Activated B cell treated with CpG ODN at 0.5 μM for 24 hours (primary cell): ENCODE data around the gene RAB4B. TPM values are rescaled to one million over a fixed set of nuclear protein-coding genes. Genes with fewer than 3 reads are reported as not detected.
"Not testable (repeated sequence)": the region's sequence is repeated elsewhere in the genome, so short reads cannot be mapped to it uniquely, and the experiment has no call there.

Experiments
- ATAC-seq: fragments of 200-7000 bp; cut with Tn5 transposase; one replicate; pipeline ENCODE4 v1.10.0; 2021; ENCODE audit warnings: low read depth, mild to moderate bottlenecking, moderate library complexity
- CTCF ChIA-PET: fragments of 350-600 bp; sonication (Branson Sonifier 250); formaldehyde crosslinking; loops from one replicate; lab custom pipeline; 2021; ENCODE audit warnings: antibody characterized with exemption; lab: Charles Lee
- POLR2A ChIA-PET: fragments of 350-600 bp; sonication (Branson Sonifier 250); formaldehyde crosslinking; loops from one replicate; lab custom pipeline; 2021; ENCODE audit warnings: antibody characterized with exemption; lab: Charles Lee
- DNase-seq: peaks from one replicate; pipeline ENCODE4 v3.0.0; 2022
- H3K27ac Mint-ChIP-seq: one replicate; pipeline ENCODE4 v1.8.0; 2020; ENCODE audit warnings: mixed read lengths
- H3K27me3 Mint-ChIP-seq: one replicate; pipeline ENCODE4 v1.8.0; 2021; ENCODE audit warnings: mixed read lengths
- H3K36me3 Mint-ChIP-seq: one replicate; pipeline ENCODE4 v1.8.0; 2021; ENCODE audit warnings: low read depth, mixed read lengths
- H3K4me1 Mint-ChIP-seq: one replicate; pipeline ENCODE4 v1.8.0; 2021; ENCODE audit warnings: mixed read lengths
- H3K4me3 Mint-ChIP-seq: one replicate; pipeline ENCODE4 v1.8.0; 2020; ENCODE audit warnings: mild to moderate bottlenecking, mixed read lengths
- H3K9me3 Mint-ChIP-seq: one replicate; pipeline ENCODE4 v1.8.0; 2020; ENCODE audit warnings: mixed read lengths
- intact Hi-C: fragments of 100-400 bp; cut with micrococcal nuclease; formaldehyde crosslinking; loops from one replicate; pipeline ENCODE4 v1.15.1; 2024
- total RNA-seq: library from RNA; stranded (reverse); gene quantifications from 2 replicates; pipeline ENCODE4 v1.2.3, GENCODE V29; 2022
- TF ChIP-seq, protein P1 (sequence below): fragments of 200-600 bp; IDR thresholded peaks from one replicate; pipeline ENCODE4 v1.8.0; 2022; ENCODE audit warnings: antibody characterized with exemption, mild to moderate bottlenecking

RAB4B gene, protein sequence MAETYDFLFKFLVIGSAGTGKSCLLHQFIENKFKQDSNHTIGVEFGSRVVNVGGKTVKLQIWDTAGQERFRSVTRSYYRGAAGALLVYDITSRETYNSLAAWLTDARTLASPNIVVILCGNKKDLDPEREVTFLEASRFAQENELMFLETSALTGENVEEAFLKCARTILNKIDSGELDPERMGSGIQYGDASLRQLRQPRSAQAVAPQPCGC
- total RNA-seq = 90.6 and 98.1 TPM in 2 replicates

GRCh38 chr19:40777937-40778705 lies at the start of gene RAB4B:
RAB4B (plus strand) TSS chr19:40778247; CDS start chr19:40778376, 129 bp downstream.
- Mint-ChIP-seq H3K27me3 (no peaks in the 10 kb centered on the region), H3K4me1 (peaks cover 73% of the 10 kb centered on the region), H3K27ac (peak within 1 kb of the TSS; percentile 99), H3K36me3 (peaks cover 42% of the 10 kb centered on the region), H3K4me3 (peak within 1 kb of the TSS; percentile 98), H3K9me3 (no peaks in the 10 kb centered on the region)
- DNase-seq = peak; percentile 100
- intact Hi-C loops = loop anchor here (1.0 to 10.0 kb wide), 11 partner anchors 20 to 1177 kb away; partner anchors contain the start of genes ACTMAP, AKT2, NUMBL and RABAC1
- POLR2A ChIA-PET = interaction anchor here (0.6 to 6.7 kb wide), 50 partner anchors 10 to 1619 kb away, joined by 3 to 351 read pairs (median 6); partner anchors contain the start of genes ACTMAP, AKT2, B9D2 and C19orf47
- TF ChIP-seq, protein P1, sequence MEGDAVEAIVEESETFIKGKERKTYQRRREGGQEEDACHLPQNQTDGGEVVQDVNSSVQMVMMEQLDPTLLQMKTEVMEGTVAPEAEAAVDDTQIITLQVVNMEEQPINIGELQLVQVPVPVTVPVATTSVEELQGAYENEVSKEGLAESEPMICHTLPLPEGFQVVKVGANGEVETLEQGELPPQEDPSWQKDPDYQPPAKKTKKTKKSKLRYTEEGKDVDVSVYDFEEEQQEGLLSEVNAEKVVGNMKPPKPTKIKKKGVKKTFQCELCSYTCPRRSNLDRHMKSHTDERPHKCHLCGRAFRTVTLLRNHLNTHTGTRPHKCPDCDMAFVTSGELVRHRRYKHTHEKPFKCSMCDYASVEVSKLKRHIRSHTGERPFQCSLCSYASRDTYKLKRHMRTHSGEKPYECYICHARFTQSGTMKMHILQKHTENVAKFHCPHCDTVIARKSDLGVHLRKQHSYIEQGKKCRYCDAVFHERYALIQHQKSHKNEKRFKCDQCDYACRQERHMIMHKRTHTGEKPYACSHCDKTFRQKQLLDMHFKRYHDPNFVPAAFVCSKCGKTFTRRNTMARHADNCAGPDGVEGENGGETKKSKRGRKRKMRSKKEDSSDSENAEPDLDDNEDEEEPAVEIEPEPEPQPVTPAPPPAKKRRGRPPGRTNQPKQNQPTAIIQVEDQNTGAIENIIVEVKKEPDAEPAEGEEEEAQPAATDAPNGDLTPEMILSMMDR = no peak
- CTCF ChIA-PET = interaction anchor here (0.5 to 4.1 kb wide), 8 partner anchors 19 to 115 kb away, joined by 3 to 25 read pairs (median 6); partner anchors contain the start of genes ACTMAP, EGLN2 and SNRPA
- ATAC-seq = peak; percentile 74

DNA sequence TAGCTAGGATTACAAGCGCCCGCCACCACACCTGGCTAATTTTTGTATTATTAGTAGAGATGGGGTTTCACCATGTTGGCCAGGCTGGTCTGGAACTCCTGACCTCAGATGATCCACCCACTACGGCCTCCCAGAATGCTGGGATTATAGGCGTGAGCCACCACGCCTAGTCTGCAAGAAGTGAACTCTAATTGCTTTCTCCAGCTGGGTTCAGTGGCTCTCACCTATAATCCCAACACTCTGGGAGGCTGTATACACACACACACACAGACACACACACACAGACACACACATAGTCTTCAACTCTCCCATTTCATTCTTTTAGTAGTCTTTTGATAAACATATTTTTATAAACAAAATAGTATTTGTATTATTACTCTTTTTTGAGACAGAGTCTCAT lies 48.0 kb upstream of the RAB4B start:
- H3K4me3 Mint-ChIP-seq, DNase-seq, intact Hi-C loops, H3K27me3 Mint-ChIP-seq, H3K9me3 Mint-ChIP-seq, CTCF ChIA-PET, H3K27ac Mint-ChIP-seq, H3K4me1 Mint-ChIP-seq, ATAC-seq: not testable (repeated sequence)
- POLR2A ChIA-PET = interaction anchor here (0.5 kb wide), 1 partner anchor 11 kb away, joined by 4 read pairs; no protein-coding TSS in a partner anchor
- peaks cover 80% of the 10 kb centered on the region for H3K36me3 Mint-ChIP-seq

GRCh38 chr19:40732304-40732703 lies 45.7 kb upstream of the RAB4B start:
- DNase-seq, H3K9me3 Mint-ChIP-seq, ATAC-seq, H3K4me3 Mint-ChIP-seq, H3K27ac Mint-ChIP-seq, CTCF ChIA-PET, H3K4me1 Mint-ChIP-seq, H3K27me3 Mint-ChIP-seq, intact Hi-C loops: not testable (repeated sequence)
- POLR2A ChIA-PET = interaction anchor here (0.6 to 0.7 kb wide), 3 partner anchors 13 to 422 kb away, joined by 3 to 4 read pairs (median 3); no protein-coding TSS in a partner anchor
- H3K36me3 Mint-ChIP-seq = peaks cover 84% of the 10 kb centered on the region

- ATAC-seq (no peak), DNase-seq (no peak)
- Mint-ChIP-seq H3K36me3 (peaks cover 81% of the 10 kb centered on the region), H3K27ac (no peak overlapping the region), H3K9me3 (no peaks in the 10 kb centered on the region), H3K4me1 (no peaks in the 10 kb centered on the region), H3K4me3 (no peak overlapping the region), H3K27me3 (no peaks in the 10 kb centered on the region)
- intact Hi-C loops = no loop called here
- CTCF ChIA-PET = no interaction called here
- POLR2A ChIA-PET = interaction anchor here (0.6 kb wide), 1 partner anchor 17 kb away, joined by 3 read pairs; the partner anchor contains the start of gene ACTMAP
- TF ChIP-seq, protein P1 = no peak
Observed at GRCh38 chr19:40733149-40733548, 44.9 kb upstream of the RAB4B start.

DNA sequence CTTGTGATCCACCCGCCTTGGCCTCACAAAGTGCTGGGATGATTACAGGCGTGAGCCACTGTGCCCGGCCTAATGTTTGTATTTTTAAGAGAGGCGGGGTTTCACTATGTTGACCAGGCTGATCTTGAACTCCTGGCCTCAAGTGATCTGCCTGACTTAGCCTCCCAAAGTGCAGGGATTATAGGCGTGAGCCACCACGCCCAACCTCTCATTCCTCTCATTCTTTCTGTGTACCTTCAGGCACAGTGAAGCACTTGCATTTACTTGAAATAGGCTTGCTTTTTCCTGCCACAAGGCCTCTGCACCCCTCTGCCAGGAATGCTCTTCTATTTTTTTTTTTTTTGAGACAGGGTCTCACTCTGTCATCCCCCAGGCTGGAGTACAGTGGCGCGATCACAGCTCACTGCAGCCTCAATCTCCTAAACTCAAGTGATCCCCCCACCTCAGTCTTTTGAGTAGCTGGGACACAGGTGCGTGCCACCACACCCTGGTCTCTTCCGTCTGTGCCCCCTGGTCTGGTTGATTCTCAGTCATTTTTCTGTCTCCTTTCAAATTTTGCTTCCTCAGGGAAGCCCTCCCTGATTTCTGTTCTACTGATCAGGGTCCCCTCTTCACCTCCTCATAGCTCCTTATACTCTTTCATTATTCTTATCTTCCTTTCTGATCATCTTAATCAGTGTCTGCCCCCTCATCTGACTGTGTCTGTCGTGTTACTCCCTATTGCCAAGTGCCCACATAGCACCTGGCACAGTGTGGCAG lies 42.9 kb upstream of the RAB4B start:
- no peak for ATAC-seq
- peaks cover 84% of the 10 kb centered on the region for H3K36me3 Mint-ChIP-seq
- H3K27me3 Mint-ChIP-seq = no peaks in the 10 kb centered on the region
- no peak for DNase-seq
- no peak overlapping the region for H3K4me3 Mint-ChIP-seq
- ChIA-PET POLR2A (interaction anchor here (0.7 kb wide), 1 partner anchor 20 kb away, joined by 3 read pairs; no protein-coding TSS in a partner anchor), CTCF (interaction anchor here (1.3 kb wide), 1 partner anchor 72 kb away, joined by 4 read pairs; no protein-coding TSS in a partner anchor)
- no peak overlapping the region for H3K27ac Mint-ChIP-seq
- TF ChIP-seq, protein P1 = no peak
- intact Hi-C loops = no loop called here
- no peaks in the 10 kb centered on the region for H3K9me3 Mint-ChIP-seq
- no peaks in the 10 kb centered on the region for H3K4me1 Mint-ChIP-seq
